K562 (cell line): Measurements from ENCODE around the gene FAM168B. TPM values are rescaled to one million over a fixed set of nuclear protein-coding genes. Genes with fewer than 3 reads are reported as not detected.

Experiments
- LEF1 ChIP-seq: fragments of 450-650 bp; IDR thresholded peaks from 2 replicates; pipeline ENCODE4 v1.6.1; 2016; ENCODE audit warnings: mild to moderate bottlenecking
- SMARCA5 ChIP-seq: fragments of 450-650 bp; IDR thresholded peaks from 2 replicates; pipeline ENCODE4 v1.6.1; 2016
- ZNF133 ChIP-seq: fragments of 250-450 bp; sonication (Bioruptor Pico); IDR thresholded peaks from 2 replicates; pipeline ENCODE4 v1.4.0; 2020; ENCODE audit warnings: mild to moderate bottlenecking
- polyA plus RNA-seq, 8 experiments: library from polyadenylated mRNA; depleted of rRNA in 4 of 8; stranded (reverse) in 5 of 8; unstranded in 3 of 8; fragments of >200 nt; fragmentation: Nextera tagmentation in 2 of 8; fragmentation: Illumina TruSeq in 1 of 8; extraction: Ambion mirVana in 2 of 8; extraction: Trizol in 1 of 8; gene quantifications; 2 replicates each; pipeline versions ENCODE4 v1.2.1 to v1.2.3, GENCODE V29; 2011 to 2014; ENCODE audit warnings: inconsistent platforms in 1 of 8, missing spikeins in 1 of 8
- total RNA-seq, 7 experiments: library from RNA; depleted of rRNA in 6 of 7; stranded (reverse); fragments of >200 nt in 6 of 7; fragmentation: Illumina TruSeq in 2 of 7; extraction: Trizol in 2 of 7; gene quantifications; 2 replicates each; pipeline versions ENCODE4 v1.2.1 to v1.2.3, GENCODE V29; 2011 to 2021; ENCODE audit warnings: low replicate concordance in 1 of 7
- TF ChIP-seq, protein P1 (sequence below), 2 experiments: fragments of 450-650 bp; conservative IDR thresholded peaks; 2 replicates each; pipeline ENCODE4 v1.6.1; 2017; ENCODE audit warnings: mild to moderate bottlenecking in 2 of 2, moderate library complexity in 2 of 2
- TF ChIP-seq, protein P2 (sequence below), 2 experiments: IDR thresholded peaks in 1 of 2; conservative IDR thresholded peaks in 1 of 2; 2 replicates each; pipeline ENCODE4 v1.6.1; 2016; ENCODE audit warnings: low read depth in 2 of 2, mild to moderate bottlenecking in 1 of 2, missing compliant biosample characterization in 1 of 2, missing genetic modification characterization in 1 of 2, moderate library complexity in 1 of 2

The FAM168B gene
- total and polyA plus RNA-seq, 9 of the 15 experiments (the other 6 are each of a cell fraction or from before 2014, with no cell fraction given) = 3.3 to 76.0 (median 46.1) TPM

DNA sequence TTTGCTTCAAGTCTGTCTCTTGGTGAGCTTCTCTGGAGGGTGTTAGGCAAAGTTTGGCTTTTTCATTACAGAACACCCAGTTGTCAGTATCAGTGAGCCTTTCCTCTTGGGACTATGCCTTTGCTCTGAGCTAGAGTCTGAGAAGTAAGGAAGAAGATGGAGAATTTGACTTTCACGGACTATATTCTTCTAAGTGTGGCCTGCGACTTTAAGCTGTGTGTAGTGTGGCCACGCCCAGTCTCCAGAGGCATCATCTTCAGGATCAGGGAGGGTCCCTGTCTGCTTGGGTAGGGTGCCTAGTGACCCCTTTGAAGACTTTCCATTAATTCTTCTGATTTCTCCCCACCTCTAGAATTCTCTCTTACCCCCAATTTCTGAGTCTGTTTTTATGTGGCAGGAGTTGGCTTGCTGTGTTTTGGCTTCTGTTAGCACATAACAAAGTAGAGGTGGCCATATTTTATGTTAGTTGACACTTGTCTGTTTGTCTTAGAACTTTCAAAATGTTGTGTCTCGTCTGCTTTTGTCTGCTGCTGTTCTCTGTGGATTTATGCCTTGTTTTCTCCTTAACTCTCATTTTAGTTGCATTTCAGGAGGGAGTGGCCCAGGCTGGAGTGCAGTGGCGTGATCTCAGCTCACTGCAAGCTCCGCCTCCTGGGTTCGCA is 20.4 kb upstream of the FAM168B start (continued):
- TF ChIP-seq, protein P1, sequence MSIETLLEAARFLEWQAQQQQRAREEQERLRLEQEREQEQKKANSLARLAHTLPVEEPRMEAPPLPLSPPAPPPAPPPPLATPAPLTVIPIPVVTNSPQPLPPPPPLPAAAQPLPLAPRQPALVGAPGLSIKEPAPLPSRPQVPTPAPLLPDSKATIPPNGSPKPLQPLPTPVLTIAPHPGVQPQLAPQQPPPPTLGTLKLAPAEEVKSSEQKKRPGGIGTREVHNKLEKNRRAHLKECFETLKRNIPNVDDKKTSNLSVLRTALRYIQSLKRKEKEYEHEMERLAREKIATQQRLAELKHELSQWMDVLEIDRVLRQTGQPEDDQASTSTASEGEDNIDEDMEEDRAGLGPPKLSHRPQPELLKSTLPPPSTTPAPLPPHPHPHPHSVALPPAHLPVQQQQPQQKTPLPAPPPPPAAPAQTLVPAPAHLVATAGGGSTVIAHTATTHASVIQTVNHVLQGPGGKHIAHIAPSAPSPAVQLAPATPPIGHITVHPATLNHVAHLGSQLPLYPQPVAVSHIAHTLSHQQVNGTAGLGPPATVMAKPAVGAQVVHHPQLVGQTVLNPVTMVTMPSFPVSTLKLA (conservative IDR thresholded peaks at IDR 0.05) = no peak
- no peak for TF ChIP-seq ZNF133 (CRISPR knock-in tag)
- TF ChIP-seq, protein P2, sequence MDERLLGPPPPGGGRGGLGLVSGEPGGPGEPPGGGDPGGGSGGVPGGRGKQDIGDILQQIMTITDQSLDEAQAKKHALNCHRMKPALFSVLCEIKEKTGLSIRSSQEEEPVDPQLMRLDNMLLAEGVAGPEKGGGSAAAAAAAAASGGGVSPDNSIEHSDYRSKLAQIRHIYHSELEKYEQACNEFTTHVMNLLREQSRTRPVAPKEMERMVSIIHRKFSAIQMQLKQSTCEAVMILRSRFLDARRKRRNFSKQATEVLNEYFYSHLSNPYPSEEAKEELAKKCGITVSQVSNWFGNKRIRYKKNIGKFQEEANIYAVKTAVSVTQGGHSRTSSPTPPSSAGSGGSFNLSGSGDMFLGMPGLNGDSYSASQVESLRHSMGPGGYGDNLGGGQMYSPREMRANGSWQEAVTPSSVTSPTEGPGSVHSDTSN (CRISPR knock-in tag; IDR thresholded peaks at IDR 0.05; ENCODE audit: low read depth) = no peak
- TF ChIP-seq, protein P2 (tag; conservative IDR thresholded peaks at IDR 0.05; ENCODE audit: low read depth) = 0 out of 2 replicates have a peak, but pooled peaks have one; percentile 28
- TF ChIP-seq LEF1 = no peak
- TF ChIP-seq SMARCA5 = no peak
